Cerebellar cortex (tissue), 1 donor: ENCODE data around the gene MYH11.
"Not testable (repeated sequence)": the region's sequence is repeated elsewhere in the genome, so short reads cannot be mapped to it uniquely, and the experiment has no call there.

Source experiments
- DNase-seq: peaks from one replicate; pipeline ENCODE4 v3.0.0-alpha.2; 2015; ENCODE audit warnings: low spot score

The MYH11 gene

GRCh38 chr16:15809297-15809696, 47.5 kb downstream of the MYH11 start:
- DNase-seq = not testable (repeated sequence)

DNA sequence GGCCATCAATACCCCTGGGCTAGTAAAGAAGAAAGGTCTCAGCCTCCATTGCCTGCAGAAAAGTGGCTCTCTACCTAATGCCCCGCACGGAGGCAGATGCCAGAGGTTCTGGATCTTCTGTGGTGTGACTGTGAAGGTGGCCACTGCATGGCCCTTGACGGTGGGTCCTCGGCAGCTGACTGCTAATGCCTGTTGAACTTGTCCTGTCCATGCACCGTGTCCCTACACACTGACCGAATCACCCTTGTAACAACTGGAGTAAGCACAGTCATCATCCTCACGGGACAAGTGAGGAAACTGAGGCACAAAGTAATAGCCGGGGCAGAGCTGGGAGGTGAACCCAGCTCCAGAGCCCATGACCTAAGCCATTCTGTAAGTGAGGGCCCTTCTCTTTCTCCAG, 48.8 kb downstream of the MYH11 start:
- no peak for DNase-seq

- no peak for DNase-seq
Observed at GRCh38 chr16:15807603-15808009, 49.2 kb downstream of the MYH11 start.

- DNase-seq = no peak
Observed at GRCh38 chr16:15803618-15804017, 53.2 kb downstream of the MYH11 start.

DNA sequence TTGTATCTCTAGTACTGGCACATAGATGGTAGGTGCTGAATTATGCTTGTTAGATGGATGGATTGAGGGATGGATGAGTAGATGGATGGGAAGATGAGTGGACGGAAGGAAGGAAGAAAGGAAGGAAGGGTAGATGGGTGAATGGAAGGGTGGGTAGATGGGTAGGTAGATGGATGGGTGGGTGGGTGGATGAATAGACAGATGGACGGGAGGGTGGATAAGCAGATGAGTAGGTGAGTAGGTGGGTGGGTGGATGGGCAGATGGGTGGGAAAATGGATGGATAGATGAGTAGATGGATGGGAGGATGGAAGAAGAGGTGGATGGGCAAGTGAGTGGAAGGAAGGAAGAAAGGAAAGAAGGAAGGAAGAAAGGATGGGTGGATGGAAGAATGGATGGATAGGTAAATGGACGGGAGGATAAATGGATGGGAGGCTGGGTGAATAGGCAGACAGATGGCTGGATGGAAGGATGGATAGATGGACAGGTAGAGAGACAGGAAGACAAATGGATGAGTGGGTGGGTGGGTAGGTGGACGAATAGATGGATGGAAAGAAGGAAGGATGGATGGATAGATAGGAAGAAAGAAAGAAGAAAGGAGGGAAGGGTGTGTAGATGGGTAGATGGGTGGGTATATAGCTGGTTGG, 56.9 kb downstream of the MYH11 start:
- DNase-seq = no peak

DNA sequence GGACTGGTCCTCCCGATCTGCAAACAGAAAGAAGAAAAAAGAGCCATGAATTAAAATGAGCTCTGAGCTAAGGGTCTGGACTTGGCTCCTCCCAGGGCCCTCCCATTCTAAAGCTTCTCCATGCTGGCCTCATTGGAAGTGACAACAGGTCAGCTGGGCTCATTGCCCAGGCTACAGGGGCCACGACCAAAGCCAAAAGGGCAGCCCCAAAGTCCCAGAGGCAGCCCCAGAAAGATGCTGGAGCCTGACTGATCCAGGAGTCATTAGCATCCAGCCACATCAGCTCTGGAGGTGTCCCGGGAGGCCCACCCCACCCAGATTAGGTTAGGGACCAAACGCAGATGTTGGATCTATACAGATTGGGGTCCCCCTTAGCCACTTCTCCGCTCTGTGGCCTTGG, 58.2 kb downstream of the MYH11 start:
- DNase-seq = no peak

DNA sequence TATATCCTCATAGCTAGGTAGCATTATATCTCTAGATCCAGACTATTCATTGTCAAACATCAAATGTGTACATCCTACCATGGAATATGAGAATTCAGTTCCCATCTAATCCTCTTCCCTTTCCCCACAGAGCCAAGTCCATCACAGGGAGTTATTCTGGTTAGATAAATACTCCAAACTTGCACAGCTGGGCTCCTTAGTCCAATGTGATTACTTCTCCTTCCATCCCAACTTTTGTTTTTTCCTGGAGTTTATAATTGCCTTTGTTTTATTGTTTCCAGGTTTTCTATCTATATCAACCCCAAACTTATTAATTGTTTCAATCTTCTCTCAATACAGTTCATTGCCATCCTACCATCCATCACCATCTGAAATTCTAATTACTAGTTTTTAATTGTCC, 59.9 kb downstream of the MYH11 start:
- no peak for DNase-seq

GRCh38 chr16:15795615-15796014, 61.2 kb downstream of the MYH11 start:
- DNase-seq = no peak

DNA sequence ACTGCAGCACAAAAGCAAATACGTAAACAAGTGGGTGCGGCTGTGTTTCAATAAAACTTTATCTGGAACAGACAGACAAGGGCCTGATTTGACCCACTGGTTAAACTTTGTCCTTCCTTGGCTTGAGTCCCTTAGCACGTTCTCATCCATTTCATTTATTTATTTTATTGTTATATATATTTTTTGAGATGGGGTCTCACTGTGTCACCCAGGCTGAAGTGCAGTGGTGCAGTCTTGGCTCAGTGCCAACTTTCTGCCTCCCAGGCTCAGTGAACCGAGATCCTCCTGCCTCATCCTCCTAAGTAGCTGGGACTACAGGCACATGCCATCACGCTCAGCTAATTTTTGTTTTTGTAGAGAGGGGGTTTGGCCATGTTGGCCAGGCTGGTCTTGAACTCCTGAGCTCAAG, 64.3 kb downstream of the MYH11 start:
- DNase-seq = no peak

DNA sequence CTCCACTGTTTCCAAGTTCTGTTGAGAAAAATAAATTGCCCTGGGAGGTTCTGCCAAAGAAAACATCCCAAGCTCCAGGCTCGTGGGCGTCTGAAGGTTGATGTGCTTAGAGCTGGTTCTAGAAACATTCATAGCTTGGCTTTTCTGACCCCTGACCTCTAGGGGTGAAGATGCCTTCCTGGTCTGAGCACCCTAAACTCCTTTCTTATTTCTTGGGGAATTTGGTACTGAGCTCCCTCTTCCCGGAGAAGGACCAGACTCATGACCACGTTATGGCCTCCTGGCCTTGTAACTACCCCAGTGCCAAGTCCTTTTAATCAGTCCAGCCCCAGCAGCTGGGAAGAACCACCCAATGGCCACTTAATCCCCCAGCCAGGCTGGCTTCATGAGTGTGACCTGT, 66.4 kb downstream of the MYH11 start:
- no peak for DNase-seq

DNA sequence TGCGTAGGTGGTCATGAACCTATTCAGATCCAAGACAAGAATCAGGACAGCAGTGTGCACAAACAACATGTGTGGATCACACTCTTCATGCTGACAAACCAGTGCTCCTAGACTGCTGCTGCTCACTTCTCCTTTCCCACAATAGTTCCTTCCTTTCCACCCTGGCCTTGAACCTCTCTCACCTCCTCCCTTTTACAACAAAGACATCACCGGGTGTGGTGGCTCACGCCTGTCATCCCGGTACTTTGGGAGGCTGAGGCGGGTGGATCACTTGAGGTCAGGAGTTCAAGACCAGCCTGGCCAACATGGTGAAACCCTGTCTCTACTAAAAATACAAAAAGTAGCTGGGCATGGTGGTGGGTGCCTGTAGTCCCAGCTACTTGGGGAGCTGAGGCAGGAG, 67.0 kb downstream of the MYH11 start:
- DNase-seq = not testable (repeated sequence)

GRCh38 chr16:15788846-15789239, 68.0 kb downstream of the MYH11 start:
- DNase-seq = no peak

DNA sequence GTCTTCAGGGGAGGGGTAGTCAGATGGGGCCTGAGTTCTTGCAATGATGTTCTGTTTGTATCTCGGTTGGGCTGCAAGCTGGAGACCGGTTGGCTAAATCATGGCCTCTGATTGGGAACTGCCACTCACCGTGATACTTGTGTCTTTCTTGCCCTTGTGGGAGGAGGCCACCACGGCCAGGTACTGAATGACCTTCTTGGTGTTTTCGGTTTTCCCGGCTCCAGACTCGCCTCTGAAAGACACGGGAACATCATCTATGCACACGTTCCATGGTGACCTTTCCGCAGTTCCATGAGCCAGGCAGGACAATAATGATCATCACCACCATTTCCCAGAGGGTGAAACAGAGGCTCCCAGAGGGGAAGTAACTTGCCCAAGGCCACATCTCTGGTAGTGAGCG, 70.3 kb downstream of the MYH11 start:
- no peak for DNase-seq

DNA sequence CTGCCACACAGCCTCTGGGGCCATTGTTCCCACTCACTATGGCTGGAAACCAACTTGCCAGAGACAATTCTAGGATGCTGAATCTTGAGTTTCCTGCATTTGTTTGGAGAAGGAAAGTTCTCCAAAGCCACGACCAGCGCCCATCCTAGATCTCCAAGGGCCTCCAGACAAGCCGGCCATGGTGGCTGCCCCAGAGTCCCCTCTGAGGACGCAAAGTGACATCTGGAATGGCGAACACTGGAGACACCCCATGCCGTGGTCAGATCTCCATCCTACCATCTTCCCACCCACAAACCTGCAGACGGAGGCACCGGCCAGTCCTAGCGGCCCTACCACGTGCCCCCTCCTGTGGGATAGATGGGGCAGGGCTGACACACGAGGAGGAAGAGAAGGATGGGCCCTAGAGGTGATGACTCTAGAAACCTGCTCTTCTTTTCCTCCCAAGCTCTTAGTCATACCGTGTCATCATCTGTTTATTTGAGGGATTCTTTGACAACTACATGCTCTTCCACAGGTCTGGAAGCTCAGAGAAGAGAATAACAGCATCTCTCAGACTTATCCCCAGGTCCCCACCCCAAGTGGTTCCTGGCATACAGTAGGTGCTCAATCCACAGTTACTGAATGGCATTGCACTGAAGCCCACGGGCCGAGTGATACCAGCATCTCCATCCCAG, 71.3 kb downstream of the MYH11 start:
- DNase-seq = no peak

DNA sequence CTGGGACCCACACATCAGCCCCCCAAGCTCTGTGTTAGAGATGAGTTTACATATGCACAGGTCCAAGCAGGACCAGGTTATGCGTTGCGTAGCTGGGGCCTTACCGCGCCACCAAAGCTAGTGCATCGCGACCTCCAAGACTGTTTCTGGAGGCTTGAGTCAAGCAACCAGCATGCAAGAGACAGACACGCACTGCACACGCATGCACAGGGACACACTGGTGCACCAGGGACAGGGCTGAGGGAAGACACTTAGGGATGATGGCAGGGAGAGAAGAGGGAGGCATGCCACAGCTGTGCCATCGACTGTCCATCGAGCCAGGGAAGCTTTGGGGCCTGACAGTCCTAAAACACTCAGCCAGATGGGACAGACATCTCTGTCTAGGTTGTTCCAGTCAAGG, 72.8 kb downstream of the MYH11 start:
- DNase-seq = no peak

DNA sequence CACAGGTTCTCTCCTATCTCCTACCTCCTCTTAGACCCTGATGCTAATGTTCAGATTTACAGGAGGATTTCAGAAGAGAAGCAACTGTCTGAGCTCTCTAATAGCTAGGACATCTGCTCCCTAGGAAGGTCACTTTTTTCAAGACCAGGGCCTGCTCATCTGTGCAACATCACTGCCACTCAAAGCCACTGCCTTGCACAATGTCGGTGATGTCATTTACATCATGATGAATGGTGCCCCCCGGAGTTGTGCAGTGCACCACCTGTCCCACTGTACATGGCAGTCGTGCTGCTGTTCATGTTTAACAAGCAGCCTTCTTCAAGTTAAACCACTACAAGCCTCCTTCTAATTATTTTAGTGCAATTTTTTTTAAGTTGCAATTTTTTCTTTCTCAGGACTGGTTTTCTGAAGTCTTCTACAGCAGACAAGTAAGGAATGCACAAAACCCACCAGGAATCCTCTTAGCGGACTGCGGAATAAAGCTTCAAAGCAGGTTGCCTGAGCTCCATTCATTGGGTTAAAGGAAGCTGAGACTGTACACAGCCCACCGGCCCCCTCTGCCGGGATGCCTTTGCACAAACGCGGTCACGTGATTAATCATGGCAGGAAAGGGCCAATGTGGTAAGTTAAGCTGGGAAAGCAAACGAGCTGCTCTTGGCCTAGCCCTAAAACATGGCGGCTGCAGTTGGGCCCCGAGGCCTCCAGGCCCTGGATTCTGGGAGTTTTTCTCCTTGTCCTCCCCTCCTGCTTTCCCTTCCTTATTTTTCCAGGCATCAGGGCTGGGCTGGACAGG, 74.1 kb downstream of the MYH11 start:
- no peak for DNase-seq

DNA sequence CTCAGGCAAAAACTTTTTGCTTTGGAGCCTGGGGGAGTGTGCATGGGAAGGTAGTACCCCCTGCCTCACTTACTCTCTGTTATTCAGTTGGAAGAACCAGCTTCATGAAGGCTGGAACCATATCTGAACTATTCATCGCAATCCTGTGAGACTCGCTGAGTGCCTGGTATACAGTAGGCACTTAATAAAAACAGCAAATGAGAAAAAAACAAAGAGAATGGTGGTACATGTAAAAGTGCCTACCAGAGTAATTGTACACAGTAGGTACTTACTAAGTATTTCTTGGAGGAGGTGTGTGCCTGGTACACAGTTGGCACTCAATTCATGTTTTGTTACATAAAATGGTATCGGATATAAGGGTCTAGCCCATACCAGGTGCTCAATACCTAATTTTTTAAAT, 75.2 kb downstream of the MYH11 start:
- DNase-seq = no peak

DNA sequence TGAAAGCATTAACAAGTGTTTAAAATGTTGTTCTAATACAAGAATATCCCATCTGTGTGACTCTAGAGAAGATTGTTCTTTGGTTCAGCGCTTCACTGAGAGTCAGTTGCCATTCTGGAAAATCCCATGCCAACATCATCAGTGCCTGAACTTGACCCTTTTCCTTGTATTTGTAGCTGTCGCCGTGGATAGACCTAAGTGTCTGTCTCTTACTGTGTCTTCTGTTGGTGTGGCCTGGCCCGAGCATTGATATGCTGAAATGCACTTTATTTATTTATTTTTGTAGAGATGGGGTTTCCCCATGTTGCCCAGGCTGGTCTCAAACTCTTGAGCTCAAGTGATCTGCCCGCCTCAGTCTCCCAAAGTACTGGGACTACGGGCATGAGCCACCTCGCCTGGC, 76.0 kb downstream of the MYH11 start:
- DNase-seq = no peak

- no peak for DNase-seq
Observed at GRCh38 chr16:15779664-15780351, 77.0 kb downstream of the MYH11 start.

GRCh38 chr16:15778999-15779614, 77.7 kb downstream of the MYH11 start:
- DNase-seq = no peak

DNA sequence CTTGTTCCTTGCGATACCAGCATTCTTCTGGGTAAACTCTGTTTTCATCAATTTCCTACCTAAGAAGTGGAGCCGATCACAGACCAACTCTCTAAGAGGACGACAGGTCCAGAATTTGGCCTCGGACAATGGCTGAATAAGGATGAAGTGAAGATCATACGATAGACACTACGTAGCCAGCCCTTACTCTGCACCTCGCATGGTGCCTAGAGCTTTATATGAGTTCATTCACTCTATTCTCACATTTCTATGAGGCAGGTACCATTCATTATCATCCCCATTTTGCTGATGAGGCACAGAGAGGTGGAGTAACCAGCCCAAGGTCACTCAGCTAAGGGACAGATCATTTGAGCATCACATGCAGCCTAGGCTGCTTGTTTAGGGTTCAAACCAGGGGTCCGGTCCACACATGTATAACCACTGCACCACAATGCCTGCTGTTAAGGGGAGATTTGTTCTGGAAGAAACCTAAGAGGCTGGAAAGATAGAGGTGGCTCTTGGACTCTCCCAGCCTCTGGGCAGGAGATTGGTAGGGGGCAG, 78.6 kb downstream of the MYH11 start:
- DNase-seq = no peak
